HG03439 (cell line): ENCODE results near the gene AKAP12.

Experiments used
- ATAC-seq: cut with Tn5 transposase; IDR thresholded peaks from one replicate; pipeline ENCODE4 v1.9.1; 2021; ENCODE audit warnings: mild to moderate bottlenecking, moderate library complexity; ENCODE audit not compliant: unreplicated experiment

Gene AKAP12

GRCh38 chr6:151403919-151404308 is 164.1 kb downstream of the AKAP12 start:
- no peak for ATAC-seq
